ENCODE data around the gene PLAAT5. TPM values are rescaled to one million over a fixed set of nuclear protein-coding genes. Genes with fewer than 3 reads are reported as not detected.
A peak's percentile ranks its signal among the peaks of the same experiment; 100 is the strongest.

PLAAT5 gene
- total RNA-seq, 4 donors from 2014 or later: 6.7 to 15.3 (median 10.1) TPM

DNA sequence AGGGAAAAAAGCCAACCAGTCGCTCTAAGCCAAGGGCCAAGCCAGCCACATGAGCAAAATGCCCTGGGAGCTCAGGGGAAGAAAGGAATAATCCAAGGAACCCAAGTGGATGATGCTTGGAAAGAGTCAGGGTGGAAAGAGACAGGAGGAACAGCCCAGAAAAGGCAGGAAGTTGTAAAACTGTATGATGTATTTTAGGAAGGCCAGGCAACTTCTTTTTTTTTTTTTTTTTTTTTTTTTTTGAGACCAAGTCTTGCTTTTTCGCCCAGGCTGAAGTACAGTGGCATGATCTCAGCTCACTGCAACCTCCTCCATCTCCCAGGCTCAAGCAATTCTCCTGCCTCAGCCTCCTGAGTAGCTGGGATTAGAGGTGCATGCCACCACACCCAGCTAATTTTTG lies 16.5 kb upstream of the PLAAT5 start:
- no peaks in the 10 kb centered on the region for H3K36me3 ChIP-seq
- no peak for TF ChIP-seq POLR2A (IDR thresholded peaks at IDR 0.05)
- no peak for TF ChIP-seq EP300 (IDR thresholded peaks at IDR 0.05)
- TF ChIP-seq, protein P1, sequence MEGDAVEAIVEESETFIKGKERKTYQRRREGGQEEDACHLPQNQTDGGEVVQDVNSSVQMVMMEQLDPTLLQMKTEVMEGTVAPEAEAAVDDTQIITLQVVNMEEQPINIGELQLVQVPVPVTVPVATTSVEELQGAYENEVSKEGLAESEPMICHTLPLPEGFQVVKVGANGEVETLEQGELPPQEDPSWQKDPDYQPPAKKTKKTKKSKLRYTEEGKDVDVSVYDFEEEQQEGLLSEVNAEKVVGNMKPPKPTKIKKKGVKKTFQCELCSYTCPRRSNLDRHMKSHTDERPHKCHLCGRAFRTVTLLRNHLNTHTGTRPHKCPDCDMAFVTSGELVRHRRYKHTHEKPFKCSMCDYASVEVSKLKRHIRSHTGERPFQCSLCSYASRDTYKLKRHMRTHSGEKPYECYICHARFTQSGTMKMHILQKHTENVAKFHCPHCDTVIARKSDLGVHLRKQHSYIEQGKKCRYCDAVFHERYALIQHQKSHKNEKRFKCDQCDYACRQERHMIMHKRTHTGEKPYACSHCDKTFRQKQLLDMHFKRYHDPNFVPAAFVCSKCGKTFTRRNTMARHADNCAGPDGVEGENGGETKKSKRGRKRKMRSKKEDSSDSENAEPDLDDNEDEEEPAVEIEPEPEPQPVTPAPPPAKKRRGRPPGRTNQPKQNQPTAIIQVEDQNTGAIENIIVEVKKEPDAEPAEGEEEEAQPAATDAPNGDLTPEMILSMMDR (IDR thresholded peaks at IDR 0.05): no peak
- DNase-seq (ENCODE audit: low spot score in 2 of 2): no peak
- H3K4me1 ChIP-seq: peaks cover 3 to 43% (median 25%) of the 10 kb centered on the region in 4 donors
- WGBS, 2 donors: 79% methylated on average over 2 of the region's 2 CpGs
- no peak overlapping the region for H3K4me3 ChIP-seq
- no peaks in the 10 kb centered on the region for H3K9me3 ChIP-seq
- no peaks in the 10 kb centered on the region for H3K27me3 ChIP-seq
- peak overlapping the region in 1 of 4 donors; percentile 8 for H3K27ac ChIP-seq

DNA sequence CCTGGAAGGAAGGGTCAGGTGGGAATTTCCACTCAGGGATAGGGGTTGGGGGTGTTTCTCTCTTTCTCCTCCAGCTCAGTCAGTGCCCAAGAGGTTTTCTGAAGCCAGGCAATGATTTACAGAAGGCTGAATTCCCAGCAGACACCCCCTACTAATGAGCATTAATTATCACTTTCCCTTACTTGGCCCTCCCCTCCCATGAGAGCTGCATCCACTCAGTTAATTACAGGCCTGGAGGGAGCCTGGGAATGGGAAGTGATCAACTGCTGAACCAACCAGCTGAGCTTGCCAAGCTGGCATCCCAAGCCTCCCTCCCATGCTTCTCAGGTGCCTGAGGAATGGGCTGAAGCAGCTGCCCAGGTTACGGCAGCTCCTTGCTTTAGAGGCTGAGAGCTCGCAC lies 15.9 kb upstream of the PLAAT5 start:
- H3K4me3 ChIP-seq: no peak overlapping the region
- H3K27ac ChIP-seq: no peak overlapping the region
- H3K4me1 ChIP-seq: peaks cover 3 to 43% (median 25%) of the 10 kb centered on the region in 4 donors
- no peaks in the 10 kb centered on the region for H3K36me3 ChIP-seq
- no peaks in the 10 kb centered on the region for H3K27me3 ChIP-seq
- no peak for DNase-seq (ENCODE audit: low spot score in 2 of 2)
- 94 to 100% methylated on average over 2 of the region's 2 CpGs for WGBS, 2 donors
- TF ChIP-seq POLR2A (IDR thresholded peaks at IDR 0.05) (no peak), EP300 (IDR thresholded peaks at IDR 0.05) (no peak)
- TF ChIP-seq, protein P1 (IDR thresholded peaks at IDR 0.05): no peak
- no peaks in the 10 kb centered on the region for H3K9me3 ChIP-seq

DNA sequence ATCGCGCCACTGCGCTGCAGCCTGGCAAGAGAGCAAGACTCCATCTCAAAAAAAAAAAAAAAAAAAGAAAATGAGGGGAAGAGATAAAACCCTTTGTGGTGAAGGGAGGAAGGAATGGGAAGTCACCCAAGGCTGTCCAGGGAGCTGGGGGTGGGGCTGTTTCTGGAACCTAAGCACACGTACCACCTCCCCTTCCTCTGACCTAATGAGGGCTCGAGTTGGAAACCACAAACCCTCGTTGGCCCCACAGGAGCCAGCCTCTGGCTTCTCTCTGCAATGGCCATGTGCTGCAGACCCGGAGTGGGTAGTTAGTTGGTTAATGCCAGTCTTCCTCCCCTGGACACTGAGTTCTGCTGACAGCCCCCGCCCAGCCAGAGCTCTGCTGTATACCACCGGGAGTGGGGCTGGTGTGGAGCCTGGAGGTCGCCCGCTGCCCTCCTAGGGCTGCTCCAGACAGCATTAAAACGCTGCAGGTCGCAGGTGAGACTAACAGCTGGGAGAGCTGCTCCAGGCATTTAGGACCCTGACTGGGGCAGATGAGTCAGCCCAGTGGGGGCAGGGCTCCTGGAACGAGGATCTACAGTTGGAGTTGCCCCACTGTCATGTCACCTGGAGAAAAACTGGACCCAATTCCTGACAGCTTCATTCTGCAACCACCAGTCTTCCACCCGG lies 15.0 kb upstream of the PLAAT5 start, which contains the start of gene LGALS12:
LGALS12 (plus strand) TSS at position 228 of the 672 bp plus-strand sequence; CDS start at position 603, 375 bp downstream.
- no peak within 1 kb of the TSS for H3K4me3 ChIP-seq
- no peaks in the 10 kb centered on the region for H3K36me3 ChIP-seq
- H3K27me3 ChIP-seq: no peaks in the 10 kb centered on the region
- TF ChIP-seq POLR2A (IDR thresholded peaks at IDR 0.05) (no peak), EP300 (IDR thresholded peaks at IDR 0.05) (no peak)
- DNase-seq (ENCODE audit: low spot score in 2 of 2): no peak
- peaks cover 3 to 35% (median 21%) of the 10 kb centered on the region in 4 donors for H3K4me1 ChIP-seq
- H3K9me3 ChIP-seq: no peaks in the 10 kb centered on the region
- 55 to 59% methylated on average over 13 to 15 of the region's 15 CpGs for WGBS, 2 donors
- no peak within 1 kb of the TSS for H3K27ac ChIP-seq

DNA sequence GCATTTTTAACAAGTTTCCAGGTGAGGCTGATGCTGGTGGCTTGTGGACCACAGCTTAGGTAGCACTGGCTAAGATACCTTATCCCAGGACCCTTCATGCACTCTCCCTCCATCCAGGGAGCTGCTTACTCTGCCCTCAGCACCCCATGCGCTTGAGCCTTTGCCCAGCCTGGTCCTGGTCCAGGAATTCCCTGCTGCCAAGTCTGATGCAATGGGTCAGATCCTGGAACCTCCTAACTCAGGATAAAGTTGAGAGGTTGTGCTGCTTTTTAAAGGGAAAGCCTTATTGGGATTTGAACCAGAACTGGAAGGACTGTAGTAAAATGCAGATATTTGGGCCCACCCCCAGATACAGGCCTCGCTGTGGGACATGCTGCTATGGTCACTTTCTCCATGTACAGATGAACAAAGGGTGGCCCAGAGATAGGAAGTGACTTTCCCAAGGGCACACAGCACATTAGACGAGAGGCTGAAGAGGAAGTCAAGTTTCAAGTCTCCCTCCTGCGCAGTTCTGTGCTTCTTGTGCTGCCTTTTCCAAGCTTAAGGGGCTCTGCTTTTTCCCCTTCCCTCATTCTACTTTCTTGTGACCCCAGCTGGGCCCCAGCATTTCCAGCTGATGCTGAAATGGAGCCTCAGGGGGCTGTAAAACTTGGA lies 14.1 kb upstream of the PLAAT5 start:
- WGBS, 2 donors: 66 to 74% methylated on average over 4 of the region's 4 CpGs
- Histone ChIP-seq H3K36me3 (no peaks in the 10 kb centered on the region), H3K27me3 (no peaks in the 10 kb centered on the region), H3K4me1 (peaks cover 0 to 26% (median 12%) of the 10 kb centered on the region in 4 donors), H3K9me3 (peaks cover 0 to 9% (median 1%) of the 10 kb centered on the region in 4 donors), H3K27ac (no peak overlapping the region), H3K4me3 (no peak overlapping the region)
- no peak for DNase-seq (ENCODE audit: low spot score in 2 of 2)
- TF ChIP-seq, protein P1 (IDR thresholded peaks at IDR 0.05): no peak
- peak in 1 of 2 donors; percentile 18 for TF ChIP-seq EP300 (IDR thresholded peaks at IDR 0.05)

DNA sequence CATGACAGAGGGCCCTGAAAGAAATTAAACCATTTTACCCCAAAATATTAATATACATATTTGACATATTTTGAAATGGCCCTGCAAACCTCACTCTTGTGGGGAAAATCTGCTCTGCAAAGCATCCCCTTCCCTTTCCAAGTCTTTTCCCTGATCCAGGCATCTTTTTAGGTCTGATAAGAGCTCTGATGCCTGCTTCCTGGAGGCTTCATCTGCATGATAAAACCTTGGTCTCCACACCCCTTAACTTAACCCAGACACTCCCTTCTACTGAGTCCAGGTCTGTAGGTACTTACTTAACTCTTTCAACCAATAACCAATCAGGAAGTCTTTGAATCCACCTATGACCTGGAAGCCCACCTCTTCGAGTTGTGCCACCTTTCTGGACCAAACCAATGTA lies 13.1 kb upstream of the PLAAT5 start:
- WGBS, 2 donors: 91 to 100% methylated on average over 1 of the region's 1 CpG
- Histone ChIP-seq H3K27me3 (no peaks in the 10 kb centered on the region), H3K9me3 (peaks cover 0 to 17% (median 1%) of the 10 kb centered on the region in 4 donors), H3K4me3 (no peak overlapping the region), H3K36me3 (no peaks in the 10 kb centered on the region), H3K4me1 (peaks cover 0 to 22% (median 10%) of the 10 kb centered on the region in 4 donors), H3K27ac (no peak overlapping the region)
- TF ChIP-seq POLR2A (IDR thresholded peaks at IDR 0.05) (no peak), EP300 (IDR thresholded peaks at IDR 0.05) (no peak)
- TF ChIP-seq, protein P1 (IDR thresholded peaks at IDR 0.05): no peak
- DNase-seq (ENCODE audit: low spot score in 2 of 2): no peak

Measured in tibial nerve (tissue), 4 donors.